ENCODE data around the gene HES5.

- TF ChIP-seq GATA3 (IDR thresholded peaks at IDR 0.05; ENCODE audit: low read depth, low read length), result no peak
- no peak for TF ChIP-seq GATA2 (IDR thresholded peaks at IDR 0.05; ENCODE audit: low read depth, low read length)
Observed at GRCh38 chr1:2506007-2506860, 23.8 kb downstream of the HES5 start.

Measured in SH-SY5Y (cell line).